Mammary epithelial cell (primary cell): ENCODE results near the gene PPP5C.

Experiments used
- EZH2 ChIP-seq: IDR thresholded peaks from 2 replicates; pipeline ENCODE4 v1.6.1; 2012; ENCODE audit warnings: low read length, inconsistent platforms, borderline replicate concordance
- TF ChIP-seq, protein P1 (sequence below), 2 donors: IDR thresholded peaks in 1 of 2; conservative IDR thresholded peaks in 1 of 2; 2 replicates each; pipeline ENCODE4 v1.5.1; 2011 to 2012; ENCODE audit warnings: inconsistent platforms in 2 of 2, low read length in 2 of 2, mild to moderate bottlenecking in 2 of 2, control low read depth in 1 of 2, low read depth in 1 of 2; ENCODE audit not compliant: insufficient read depth in 1 of 2; ENCODE audit errors: extremely low read depth in 1 of 2

DNA sequence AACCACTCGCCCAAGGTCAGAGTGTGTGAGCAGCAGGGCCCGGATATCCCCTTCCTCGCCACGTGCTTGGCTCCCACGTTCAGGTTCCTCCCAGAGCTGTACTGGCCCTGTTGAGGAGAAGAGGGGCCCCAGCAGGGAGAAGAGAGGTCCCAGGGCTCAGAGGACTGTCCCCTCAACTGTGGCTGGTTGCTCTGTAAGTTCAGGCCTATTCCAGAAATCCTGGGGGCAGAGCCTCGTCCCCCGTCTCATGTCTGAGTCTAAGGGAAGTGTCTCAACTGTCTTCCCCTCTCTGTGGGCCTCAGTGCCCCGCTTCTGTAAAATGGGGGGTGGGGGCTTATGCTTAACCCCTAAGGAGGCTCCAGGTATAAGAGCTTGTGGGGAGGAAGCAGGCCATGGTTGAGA is 3.9 kb downstream of the PPP5C start:
- no peak for TF ChIP-seq EZH2
- TF ChIP-seq, protein P1, sequence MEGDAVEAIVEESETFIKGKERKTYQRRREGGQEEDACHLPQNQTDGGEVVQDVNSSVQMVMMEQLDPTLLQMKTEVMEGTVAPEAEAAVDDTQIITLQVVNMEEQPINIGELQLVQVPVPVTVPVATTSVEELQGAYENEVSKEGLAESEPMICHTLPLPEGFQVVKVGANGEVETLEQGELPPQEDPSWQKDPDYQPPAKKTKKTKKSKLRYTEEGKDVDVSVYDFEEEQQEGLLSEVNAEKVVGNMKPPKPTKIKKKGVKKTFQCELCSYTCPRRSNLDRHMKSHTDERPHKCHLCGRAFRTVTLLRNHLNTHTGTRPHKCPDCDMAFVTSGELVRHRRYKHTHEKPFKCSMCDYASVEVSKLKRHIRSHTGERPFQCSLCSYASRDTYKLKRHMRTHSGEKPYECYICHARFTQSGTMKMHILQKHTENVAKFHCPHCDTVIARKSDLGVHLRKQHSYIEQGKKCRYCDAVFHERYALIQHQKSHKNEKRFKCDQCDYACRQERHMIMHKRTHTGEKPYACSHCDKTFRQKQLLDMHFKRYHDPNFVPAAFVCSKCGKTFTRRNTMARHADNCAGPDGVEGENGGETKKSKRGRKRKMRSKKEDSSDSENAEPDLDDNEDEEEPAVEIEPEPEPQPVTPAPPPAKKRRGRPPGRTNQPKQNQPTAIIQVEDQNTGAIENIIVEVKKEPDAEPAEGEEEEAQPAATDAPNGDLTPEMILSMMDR (conservative IDR thresholded peaks at IDR 0.05 in 1 of 2, IDR thresholded peaks at IDR 0.05 in 1 of 2; ENCODE audit: extremely low read depth in 1 of 2, insufficient read depth in 1 of 2, low read depth in 1 of 2, low read length in 2 of 2): no peak
